Transverse colon (tissue), 3 donors: Measurements from ENCODE around the gene GALNT13.

Source experiments
- CTCF ChIP-seq, 5 experiments: fragments of 200-600 bp in 3 of 5; fragments of 450-650 bp in 2 of 5; sonication (generic) in 3 of 5; IDR thresholded peaks; 1 replicate in 2 of 5; 2 replicates in 3 of 5; pipeline ENCODE4 v1.5.1; 2016 to 2017; ENCODE audit warnings: antibody characterized with exemption in 5 of 5, inconsistent platforms in 3 of 5, mild to moderate bottlenecking in 2 of 5, moderate library complexity in 1 of 5
- EP300 ChIP-seq: sonication (generic); formaldehyde crosslinking; IDR thresholded peaks from one replicate; pipeline ENCODE4 v1.6.1; 2017; ENCODE audit warnings: antibody characterized with exemption, low read depth

GRCh38 chr2:154207288-154208047 is 335.7 kb downstream of the GALNT13 start:
- no peak for TF ChIP-seq EP300
- TF ChIP-seq CTCF (IDR thresholded peaks at IDR 0.05): no peak
